HL-60/S4 treated with retinoic acid at 250 ng/mL for 4 days and 3 days (cell line): ENCODE results near the gene SSRP1.
"Not testable (repeated sequence)": the region's sequence is repeated elsewhere in the genome, so short reads cannot be mapped to it uniquely, and the experiment has no call there.

ENCODE experiments used
- in situ Hi-C: fragments of 300-500 bp; cut with MboI; formaldehyde crosslinking; loops from 2 replicates; pipeline ENCODE4 v1.7.0; 2022; ENCODE audit warnings: low sequenced_read_pairs

SSRP1 gene

DNA sequence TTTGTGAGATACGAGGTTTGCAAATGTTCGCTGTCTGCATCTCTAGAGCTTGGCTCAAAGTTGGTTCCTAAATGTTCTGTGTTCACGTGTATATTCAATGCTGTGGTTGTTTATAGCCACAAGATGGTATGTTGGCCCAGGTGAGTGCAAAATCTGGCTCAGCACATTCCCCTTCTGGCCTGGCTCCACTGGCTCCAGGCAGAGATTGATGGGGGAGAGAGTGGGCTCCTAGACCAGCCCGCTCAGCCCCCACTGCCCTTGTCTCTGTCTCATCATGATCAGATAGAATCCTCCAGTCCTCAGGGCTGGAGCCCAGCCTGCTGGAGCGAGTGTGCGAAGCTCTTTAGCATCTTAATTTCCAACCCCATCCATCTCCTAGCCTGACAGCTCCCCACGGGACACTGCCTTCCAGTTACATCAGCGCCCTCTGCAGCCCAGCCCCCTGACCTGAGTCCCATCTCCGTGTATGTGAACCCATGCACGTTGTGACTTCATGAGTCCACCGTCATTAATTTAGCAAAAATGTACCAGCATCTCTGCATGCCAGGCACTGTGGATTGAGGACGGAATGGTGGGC lies 4.4 kb upstream of the SSRP1 start:
- in situ Hi-C loops: loop anchor here (10.0 kb wide), 1 partner anchor 305 kb away; the partner anchor contains the start of gene YPEL4

DNA sequence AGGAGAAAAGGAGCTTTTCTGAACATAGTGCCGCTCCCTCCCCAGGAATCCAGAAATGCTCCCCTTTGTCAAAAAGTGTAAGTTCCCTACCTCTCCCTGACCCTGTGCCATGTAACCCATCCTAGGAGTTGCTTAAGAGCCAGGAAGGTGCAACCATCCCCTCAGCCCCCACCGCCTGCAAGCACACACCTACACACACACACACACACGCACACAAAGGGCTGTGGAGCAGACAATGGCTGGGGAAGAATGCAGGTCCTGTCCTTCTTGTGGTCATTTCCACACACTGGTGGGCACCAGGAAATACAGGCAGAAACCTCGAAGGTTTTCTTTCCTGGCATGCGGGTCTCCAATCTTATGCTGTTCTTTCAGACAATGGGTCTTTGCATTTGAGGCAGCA lies 3.6 kb upstream of the SSRP1 start:
- in situ Hi-C loops: no loop called here

DNA sequence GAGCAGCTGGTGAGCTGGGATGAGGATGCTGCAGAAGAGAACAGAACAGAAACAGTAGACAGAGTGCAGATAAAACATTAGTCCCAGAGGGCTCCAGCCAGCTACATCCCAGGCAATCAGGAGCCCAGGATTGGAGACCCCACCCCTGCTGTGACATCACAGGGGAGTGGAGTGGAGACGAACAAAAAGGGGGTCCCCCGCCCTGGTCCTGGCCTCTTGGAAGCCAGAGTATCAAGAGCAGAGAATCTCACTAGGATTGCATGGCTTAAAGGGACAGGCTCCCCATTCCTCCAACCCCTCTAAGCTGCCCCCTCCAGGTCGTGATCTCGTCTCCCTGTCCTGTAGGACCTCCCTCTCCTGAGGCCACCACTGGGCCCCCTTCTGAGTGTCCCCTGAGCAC lies 2.5 kb upstream of the SSRP1 start, which contains the start of gene P2RX3:
P2RX3 (plus strand) TSS at position 211 of the 400 bp plus-strand sequence. CDS start 199 bp downstream, outside the sequence.
- in situ Hi-C loops: no loop called here

DNA sequence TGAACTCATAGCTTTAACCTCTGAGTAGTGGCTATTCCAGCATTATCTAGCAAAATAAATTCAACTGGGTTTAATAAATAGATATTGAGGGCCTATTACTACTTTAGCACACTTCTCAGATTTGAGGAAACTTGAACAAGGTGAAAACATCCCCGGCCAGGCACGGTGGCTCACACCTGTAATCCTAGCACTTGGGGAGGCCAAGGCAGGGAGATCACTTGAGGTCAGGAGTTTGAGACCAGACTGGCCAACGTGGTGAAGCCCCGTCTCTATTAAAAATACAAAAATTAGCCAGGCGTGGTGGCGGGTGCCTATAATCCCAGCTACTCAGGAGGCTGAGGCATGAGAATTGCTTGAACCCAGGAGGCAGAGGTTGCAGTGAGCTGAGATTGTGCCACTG lies 1.2 kb upstream of the SSRP1 start:
- in situ Hi-C loops: not testable (repeated sequence)

DNA sequence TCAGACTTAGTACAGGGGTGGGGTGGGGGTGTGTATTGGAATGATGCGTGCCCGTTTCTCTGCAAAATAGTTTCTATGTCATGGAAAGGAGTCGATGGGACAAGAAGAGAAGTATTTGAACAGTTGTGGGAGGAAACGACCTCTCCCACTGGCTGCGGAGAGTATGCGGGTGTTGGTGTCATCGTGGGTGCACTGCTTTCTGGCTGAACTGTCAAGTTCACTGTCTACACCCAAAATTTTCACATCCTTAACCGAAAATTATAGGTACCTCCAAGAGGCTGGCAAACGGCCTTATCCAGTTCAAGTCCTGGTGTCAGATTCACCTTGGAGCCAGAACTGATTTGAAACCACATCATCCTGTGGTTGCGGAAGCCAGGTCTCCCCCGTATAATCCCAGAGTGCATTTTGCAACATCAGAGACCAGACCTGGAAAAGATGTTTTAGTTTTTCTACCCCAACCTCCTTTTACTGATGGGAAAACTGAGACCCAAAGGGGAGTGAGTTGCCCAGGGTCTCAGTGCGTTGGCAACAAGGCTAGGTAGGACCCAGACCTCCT lies 497 bp upstream of the SSRP1 start:
- in situ Hi-C loops: no loop called here

DNA sequence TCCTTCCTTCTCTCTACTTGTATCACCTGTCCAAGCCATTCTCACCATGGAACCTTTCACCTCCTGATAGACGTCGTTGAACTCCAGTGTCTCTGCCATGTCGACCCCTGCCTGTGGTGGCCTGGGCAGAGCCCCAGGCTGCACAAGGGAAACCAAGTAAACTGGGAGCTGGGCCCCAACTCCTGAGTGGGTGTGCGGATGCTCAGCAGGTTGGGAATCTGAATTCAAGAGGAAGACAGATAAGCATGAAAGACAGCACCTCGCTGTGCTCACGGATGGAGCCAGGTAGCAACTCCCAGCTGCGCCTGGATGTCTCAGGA lies 709 bp downstream of the SSRP1 start:
- in situ Hi-C loops: no loop called here

DNA sequence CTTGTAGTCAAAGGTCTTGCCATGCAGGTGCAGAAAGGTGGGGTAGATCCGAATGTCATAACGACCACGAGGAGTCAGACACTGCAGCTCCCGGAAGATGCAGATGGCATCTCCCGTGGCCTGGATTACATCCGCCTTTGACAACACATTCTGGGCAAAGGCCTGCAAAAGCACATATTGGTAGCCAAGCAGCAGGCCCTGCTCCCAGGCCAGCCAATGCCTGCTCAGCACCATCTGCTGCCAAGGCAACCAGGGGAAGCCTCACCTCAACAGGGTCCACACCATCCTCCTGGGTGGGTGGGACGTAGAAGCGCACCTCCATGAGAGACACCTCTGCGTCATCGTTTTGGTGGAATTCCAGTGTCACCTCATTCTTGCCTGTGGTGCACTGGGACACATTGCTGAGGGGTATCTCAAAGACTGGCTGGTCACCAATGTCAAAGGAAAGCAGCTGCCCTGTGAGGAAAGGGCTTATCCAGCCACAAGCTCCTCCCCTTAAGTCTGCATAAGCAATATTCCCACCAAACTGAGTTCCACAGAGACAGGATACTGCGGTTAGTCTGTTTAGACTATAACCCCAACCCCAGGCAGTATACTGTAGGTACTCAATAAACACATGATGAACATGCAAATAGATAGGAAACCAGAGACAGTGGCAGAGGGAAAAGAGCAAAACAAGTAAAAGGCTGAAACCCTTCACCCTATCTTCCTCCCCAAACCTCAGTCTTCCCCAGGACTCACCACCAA lies 2.8 kb downstream of the SSRP1 start:
- in situ Hi-C loops: no loop called here

DNA sequence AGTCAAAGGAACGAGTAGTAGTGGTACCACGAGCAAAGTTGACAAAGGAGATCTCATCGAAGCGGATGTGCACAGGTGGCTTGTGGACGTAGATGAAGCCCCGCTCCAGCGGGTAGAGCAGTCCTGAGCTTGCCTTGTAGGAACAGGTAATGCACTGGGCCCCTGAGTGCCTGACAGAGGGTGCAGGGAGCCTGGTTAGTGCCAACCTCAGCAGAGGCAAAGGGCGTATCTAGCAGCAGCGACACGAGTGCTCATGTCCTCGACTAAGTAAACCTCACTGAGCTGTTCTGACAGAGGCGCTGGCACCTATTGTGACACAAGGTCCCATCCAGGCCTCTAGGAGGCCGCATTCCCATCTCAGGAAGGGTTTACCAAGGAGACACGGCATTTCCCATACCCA lies 4.0 kb downstream of the SSRP1 start:
- in situ Hi-C loops: no loop called here

DNA sequence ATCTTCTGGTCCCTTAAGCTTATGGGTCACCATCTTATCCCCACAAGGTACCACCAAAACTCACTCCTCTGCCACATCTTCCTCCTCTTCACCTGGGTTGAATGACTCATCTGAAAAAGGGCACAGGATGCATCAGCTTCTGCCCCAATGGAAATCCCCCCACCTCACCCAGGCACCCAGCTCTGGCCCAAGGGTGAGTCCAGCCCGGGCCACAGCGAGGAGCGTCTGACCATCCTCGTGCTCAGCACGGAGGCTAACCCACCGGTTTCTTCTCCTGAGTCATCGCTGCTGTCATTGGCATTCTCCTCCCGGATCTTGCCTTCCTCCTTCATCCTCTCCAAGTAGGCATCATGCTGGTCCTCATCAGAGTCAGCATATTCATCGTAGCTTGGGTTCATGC lies 5.7 kb downstream of the SSRP1 start:
- in situ Hi-C loops: no loop called here

DNA sequence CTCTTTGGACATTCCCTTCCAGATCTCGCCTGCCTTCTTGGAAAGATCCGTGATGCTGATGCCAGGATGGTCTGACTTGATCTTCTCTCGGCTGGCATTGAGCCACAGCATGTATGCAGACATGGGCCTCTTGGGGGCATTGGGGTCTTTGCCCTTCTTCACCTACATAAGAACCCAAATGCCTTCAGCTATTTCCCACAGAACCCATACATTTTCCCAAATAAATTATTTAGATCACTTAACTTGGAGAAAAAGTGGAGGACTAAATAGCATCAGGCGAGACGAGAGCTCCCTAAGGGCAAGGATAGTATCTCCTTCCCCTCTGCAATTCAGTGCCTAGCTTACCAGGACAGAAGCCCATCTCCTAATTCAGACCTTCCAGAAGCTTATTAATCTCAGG lies 8.0 kb downstream of the SSRP1 start:
- in situ Hi-C loops: no loop called here

DNA sequence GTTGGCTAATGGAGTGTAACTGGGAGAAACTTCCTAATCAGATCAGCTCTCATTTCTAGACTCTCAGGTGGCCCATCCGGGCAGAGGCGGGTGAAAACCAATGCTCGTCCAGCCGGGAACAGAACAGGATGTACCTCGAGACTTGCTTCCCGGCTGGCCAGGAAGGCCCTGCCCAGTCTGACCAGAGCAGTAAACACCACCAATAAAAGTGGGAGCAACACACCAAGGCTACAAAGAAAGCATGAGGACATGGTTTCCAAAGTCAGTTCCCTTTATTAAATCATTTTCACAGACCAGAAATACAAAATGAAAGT lies 10.0 kb downstream of the SSRP1 start:
- in situ Hi-C loops: no loop called here

DNA sequence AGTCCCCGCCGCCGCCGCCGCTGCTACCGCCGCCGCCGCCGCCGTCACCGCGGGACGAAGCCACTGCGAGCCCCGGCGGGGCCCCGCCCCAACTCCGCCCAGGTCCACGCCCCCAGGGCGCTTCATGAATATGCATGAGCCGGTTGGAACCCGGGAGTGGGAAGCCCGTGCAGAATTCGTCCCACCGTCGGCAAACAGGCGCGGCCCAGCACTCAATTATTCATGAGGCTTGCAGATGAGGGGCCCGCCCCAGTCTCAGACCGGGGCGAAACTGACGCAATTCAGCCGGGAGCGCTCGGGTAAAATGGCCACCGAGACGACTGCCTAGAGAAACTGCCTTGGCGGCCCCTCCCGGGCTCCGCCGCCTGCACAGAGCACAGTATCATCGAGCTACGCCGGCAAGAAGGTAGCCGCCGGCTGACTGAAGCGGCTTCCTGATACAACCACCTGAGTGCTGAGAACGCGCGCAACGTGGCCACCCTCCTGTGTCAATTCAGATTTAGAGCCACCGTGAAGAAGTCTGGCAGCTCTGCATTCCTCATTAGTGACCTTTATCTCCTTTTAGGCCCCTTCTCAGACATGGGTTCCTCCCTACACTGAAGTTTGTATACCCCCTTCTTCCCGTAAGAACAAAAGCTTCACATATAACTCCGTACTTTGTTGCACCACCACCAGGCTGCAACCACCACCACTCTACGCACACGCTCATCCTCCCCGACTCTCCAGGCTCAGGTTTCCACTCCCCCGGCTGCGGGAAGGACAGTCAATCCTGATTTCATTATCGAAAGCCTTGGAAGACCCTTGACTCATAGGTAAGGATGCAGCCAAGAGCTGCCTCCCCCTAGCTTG lies 10.6 kb downstream of the SSRP1 start, which contains the start of gene TNKS1BP1:
TNKS1BP1 (minus strand) TSS at position 67 of the 849 bp plus-strand sequence. CDS start 3,067 bp downstream, outside the sequence.
- in situ Hi-C loops: no loop called here

DNA sequence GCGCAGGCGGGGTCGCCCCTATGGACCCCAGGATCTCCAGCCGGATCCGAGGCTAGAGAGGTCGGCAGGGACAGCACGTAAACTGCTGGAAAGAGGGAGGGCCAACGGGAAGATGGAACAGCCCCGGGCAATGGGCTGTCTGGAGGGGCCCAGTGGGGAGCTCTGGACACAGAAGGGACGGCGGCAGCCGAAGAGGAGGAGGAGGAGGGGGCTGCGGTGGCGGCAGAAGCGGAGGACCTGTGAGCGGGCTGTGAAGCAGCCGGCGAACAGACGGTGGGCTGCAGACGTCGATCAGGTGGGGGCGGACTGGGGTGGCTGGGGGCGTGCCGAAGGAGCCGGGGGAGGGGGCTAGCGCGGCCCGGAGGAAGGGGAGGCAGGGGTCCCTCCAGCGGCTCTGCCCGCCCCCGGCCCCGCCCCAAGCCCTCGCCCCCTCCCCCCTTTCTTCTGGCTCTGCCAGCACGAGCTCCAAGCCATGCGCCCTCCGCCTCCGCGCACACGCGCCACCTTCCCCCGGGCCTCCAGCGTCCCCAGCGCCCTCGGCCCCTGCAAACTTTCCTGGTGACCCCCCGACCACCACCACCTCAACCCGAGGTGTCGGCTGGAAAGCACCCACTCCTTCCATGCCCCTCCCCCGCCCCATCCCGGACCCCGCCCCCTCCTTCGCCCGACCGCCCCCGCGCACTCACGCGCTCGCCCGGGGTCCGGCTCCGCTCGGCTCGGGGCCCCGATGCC lies 11.4 kb downstream of the SSRP1 start:
- in situ Hi-C loops: no loop called here

DNA sequence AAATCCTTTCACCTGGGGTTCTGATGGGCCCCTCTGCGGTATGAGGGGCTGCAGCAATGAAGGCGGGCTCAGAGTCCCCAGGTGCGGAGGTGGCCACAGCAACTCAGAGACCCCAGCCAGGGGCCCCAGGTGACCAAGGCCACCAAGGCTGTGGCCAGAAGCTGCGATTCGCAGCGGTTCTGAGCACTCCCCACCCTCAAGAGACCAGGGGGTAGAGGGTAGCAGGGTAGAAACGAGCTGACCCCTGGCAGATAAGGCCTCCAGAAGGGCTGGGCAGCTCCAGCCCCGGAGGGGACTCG lies 11.9 kb downstream of the SSRP1 start:
- in situ Hi-C loops: no loop called here

DNA sequence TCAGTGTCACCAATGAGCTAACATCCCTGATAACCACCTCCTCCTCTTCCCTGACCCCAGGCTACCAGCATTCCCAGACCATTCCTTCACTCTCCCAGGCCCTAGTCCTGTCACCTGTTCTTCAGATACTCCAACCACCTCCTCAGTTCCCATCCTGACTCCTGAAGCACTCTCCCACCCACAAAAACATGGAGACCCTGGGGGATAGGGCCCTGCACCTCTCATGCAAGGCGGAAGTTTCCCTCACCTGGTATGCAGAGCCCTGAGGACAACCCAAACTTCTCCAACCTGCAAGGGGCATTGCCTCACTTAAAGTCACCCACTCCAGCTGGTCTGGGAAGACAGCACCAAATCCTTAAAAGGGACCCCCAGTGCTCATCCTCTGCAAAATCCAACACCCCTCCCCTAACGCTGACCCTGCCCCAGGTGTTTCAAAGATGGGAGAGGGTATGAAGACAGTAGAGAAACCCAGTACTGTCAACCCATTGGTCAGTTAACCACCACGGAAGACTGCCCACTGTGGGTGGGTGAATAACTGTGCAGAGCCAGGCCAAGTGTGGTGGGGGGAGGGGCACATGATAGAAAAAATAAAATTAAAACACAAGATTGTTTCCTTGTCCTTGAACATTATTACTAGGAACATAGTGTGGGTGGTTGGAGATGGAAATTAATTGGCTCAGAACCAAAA lies 12.4 kb downstream of the SSRP1 start:
- in situ Hi-C loops: no loop called here

DNA sequence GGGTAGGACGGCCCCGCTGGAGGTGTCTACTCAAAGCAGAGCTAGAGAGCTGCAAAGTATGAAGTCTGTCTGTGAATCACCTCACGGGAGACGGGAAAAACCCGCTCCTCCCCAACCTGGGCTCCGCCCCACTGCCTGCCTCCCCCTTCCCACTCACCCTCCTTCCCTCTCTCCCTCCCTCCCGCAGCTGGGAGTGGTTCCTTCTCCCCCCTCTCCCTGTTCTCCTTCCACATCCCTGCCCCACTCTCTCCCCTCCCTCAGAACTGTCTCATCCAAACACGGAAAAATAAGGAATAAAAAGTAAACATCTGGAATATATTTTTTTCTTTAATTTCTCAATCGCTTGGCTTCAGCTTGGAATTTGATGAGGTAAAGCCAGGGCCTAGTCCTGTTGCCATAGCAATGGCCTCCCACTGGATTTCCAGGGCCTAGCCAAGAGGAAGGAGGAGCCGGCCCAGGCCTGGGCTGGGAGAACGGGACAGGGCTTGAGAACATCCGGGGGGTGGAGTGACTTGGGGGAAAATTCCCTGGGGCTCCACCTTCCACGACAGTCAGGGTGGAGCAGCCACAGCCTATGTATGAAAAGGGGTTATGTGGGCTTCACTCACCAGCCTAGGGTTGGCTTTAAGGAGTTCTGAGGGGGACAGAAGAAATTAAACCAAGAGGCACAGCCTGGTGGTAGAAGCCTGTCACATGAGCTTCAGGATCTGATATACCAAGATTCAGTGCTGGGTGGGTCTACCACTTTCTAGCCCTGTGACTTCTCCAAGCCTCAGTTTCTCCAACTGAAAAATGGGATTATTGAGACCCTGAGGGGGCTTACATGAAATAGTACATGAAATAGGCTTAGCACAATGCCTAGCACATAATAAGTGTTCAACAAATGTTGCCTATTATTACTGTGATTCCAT lies 13.2 kb downstream of the SSRP1 start:
- in situ Hi-C loops: no loop called here

DNA sequence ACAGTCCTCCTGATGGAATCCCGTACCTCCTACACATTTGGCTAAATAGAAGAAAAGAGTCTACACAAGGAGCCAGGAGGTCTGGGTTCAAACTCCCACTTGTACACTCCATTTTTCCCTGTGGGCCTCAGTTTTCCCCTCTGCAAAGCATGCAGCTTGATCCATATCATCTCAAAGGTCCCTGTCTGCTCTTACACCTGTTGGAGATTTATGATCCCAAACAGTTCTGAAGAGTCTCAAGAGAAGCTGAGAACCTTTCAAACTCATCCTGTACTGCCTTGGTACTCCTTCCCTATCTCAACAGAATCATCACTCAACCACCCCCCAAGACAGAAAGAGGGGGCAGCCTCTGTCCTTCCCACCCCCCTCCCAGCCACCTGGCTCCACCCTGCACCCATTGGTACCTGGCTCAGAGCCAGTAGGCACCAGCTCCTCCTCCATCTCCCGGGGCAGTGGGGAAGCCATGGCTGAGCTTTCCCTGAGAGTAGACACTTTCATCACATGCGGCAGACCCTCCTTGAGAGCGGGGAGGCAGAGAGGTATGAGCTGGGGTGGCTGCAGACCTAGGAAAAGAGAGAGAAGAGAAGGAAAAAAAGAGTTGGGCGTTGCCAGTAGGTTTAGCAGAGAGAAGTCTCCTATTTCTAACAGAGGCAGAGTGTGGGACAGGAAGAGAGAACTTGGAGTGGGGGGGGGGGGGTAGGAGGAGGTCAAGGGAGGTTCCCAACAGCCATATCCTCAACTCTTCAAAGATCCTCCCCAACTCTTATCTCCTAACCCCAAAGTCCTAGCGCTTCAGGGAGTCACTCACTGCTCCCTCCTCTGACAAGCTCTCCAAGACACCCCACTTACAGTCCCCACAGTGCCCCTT lies 14.1 kb downstream of the SSRP1 start:
- in situ Hi-C loops: no loop called here

DNA sequence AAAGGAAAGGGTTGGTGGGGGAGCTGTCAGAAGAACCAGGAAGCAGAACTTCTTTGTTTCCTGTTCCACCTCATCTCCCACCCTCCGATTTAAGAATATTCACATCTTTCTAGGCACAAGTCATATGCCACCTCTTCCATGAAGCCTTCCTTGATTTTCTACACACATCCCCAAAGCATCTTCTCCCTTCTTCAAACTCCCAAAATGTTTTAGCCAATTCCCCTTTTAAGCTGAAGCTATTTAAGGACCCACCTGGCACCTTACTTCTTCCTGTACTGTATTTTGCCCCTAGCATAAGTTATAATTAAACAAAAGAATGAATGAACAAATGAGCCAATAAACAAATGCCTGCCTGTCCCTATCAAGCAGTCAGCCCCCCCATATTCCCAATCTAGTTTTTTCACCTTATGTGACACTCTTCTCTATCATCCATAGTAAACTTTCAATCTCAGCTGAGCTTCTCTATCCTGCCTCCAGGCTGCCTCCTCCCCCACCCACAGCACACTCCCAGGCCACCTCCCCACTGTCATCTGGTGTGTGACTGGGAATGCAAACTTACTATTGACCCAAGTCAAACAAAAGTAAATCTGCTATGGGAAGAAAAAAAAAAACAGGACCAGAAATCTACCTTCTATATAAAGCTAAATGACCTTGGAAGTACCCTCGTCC lies 14.8 kb downstream of the SSRP1 start:
- in situ Hi-C loops: no loop called here
